Measurements from ENCODE around the gene PKP3. TPM values are rescaled to one million over a fixed set of nuclear protein-coding genes. Genes with fewer than 3 reads are reported as not detected.

PKP3 gene
- polyA plus RNA-seq, 1 donor, result 71.6 TPM

GRCh38 chr11:380095-380480 is 13.9 kb upstream of the PKP3 start:
- peaks cover 25% of the 10 kb centered on the region for H3K9me3 ChIP-seq (ENCODE audit: control insufficient read depth, low read depth, low read length)

GRCh38 chr11:380491-380890 is 13.5 kb upstream of the PKP3 start:
- H3K27ac ChIP-seq (ENCODE audit: low read length), result no peak overlapping the region
- no peaks in the 10 kb centered on the region for H3K36me3 ChIP-seq (ENCODE audit: control insufficient read depth, insufficient read depth, low read length)
- no peak overlapping the region for H3K4me3 ChIP-seq (ENCODE audit: low read length)
- H3K9me3 ChIP-seq (ENCODE audit: control insufficient read depth, low read depth, low read length), result peaks cover 22% of the 10 kb centered on the region
- H3K4me1 ChIP-seq (ENCODE audit: control insufficient read depth, insufficient read depth, low read length), result no peaks in the 10 kb centered on the region
- H3K27me3 ChIP-seq (ENCODE audit: control insufficient read depth, insufficient read depth, low read length), result no peaks in the 10 kb centered on the region
- no peak for DNase-seq
- no CpG with 5 or more reads among the region's 23 CpGs for WGBS (ENCODE audit: insufficient coverage, low lambda C conversion rate)

More at GRCh38 chr11:380095-380480, 13.9 kb upstream of the PKP3 start:
- no peaks in the 10 kb centered on the region for H3K36me3 ChIP-seq (ENCODE audit: control insufficient read depth, insufficient read depth, low read length)
- WGBS (ENCODE audit: insufficient coverage, low lambda C conversion rate), result no CpG with 5 or more reads among the region's 35 CpGs
- no peaks in the 10 kb centered on the region for H3K4me1 ChIP-seq (ENCODE audit: control insufficient read depth, insufficient read depth, low read length)
- H3K27me3 ChIP-seq (ENCODE audit: control insufficient read depth, insufficient read depth, low read length), result no peaks in the 10 kb centered on the region
- no peak overlapping the region for H3K4me3 ChIP-seq (ENCODE audit: low read length)
- H3K27ac ChIP-seq (ENCODE audit: low read length), result no peak overlapping the region
- DNase-seq, result no peak

- Histone ChIP-seq H3K36me3 (ENCODE audit: control insufficient read depth, insufficient read depth, low read length) (no peaks in the 10 kb centered on the region), H3K9me3 (ENCODE audit: control insufficient read depth, low read depth, low read length) (peaks cover 23% of the 10 kb centered on the region), H3K4me1 (ENCODE audit: control insufficient read depth, insufficient read depth, low read length) (no peaks in the 10 kb centered on the region), H3K27ac (ENCODE audit: low read length) (no peak overlapping the region), H3K27me3 (ENCODE audit: control insufficient read depth, insufficient read depth, low read length) (no peaks in the 10 kb centered on the region), H3K4me3 (ENCODE audit: low read length) (no peak overlapping the region)
- DNase-seq, result no peak
- no CpG with 5 or more reads among the region's 14 CpGs for WGBS (ENCODE audit: insufficient coverage, low lambda C conversion rate)
These were observed 13.0 kb upstream of the PKP3 start for GRCh38 chr11:380996-381395.

- H3K36me3 ChIP-seq (ENCODE audit: control insufficient read depth, insufficient read depth, low read length), result no peaks in the 10 kb centered on the region
- H3K4me1 ChIP-seq (ENCODE audit: control insufficient read depth, insufficient read depth, low read length), result no peaks in the 10 kb centered on the region
- WGBS (ENCODE audit: insufficient coverage, low lambda C conversion rate), result 93% methylated on average over 3 of the region's 35 CpGs
- H3K27me3 ChIP-seq (ENCODE audit: control insufficient read depth, insufficient read depth, low read length), result no peaks in the 10 kb centered on the region
- peaks cover 29% of the 10 kb centered on the region for H3K9me3 ChIP-seq (ENCODE audit: control insufficient read depth, low read depth, low read length)
- H3K4me3 ChIP-seq (ENCODE audit: low read length), result no peak overlapping the region
- no peak overlapping the region for H3K27ac ChIP-seq (ENCODE audit: low read length)
- no peak for DNase-seq
These were observed 12.4 kb upstream of the PKP3 start for GRCh38 chr11:381501-382072.

GRCh38 chr11:382081-382629 is 11.9 kb upstream of the PKP3 start:
- Histone ChIP-seq H3K9me3 (ENCODE audit: control insufficient read depth, low read depth, low read length) (peaks cover 29% of the 10 kb centered on the region), H3K4me1 (ENCODE audit: control insufficient read depth, insufficient read depth, low read length) (no peaks in the 10 kb centered on the region), H3K36me3 (ENCODE audit: control insufficient read depth, insufficient read depth, low read length) (no peaks in the 10 kb centered on the region), H3K4me3 (ENCODE audit: low read length) (no peak overlapping the region), H3K27ac (ENCODE audit: low read length) (no peak overlapping the region), H3K27me3 (ENCODE audit: control insufficient read depth, insufficient read depth, low read length) (no peaks in the 10 kb centered on the region)
- WGBS (ENCODE audit: insufficient coverage, low lambda C conversion rate), result no CpG with 5 or more reads among the region's 11 CpGs
- DNase-seq, result no peak

- Histone ChIP-seq H3K4me3 (ENCODE audit: low read length) (no peak overlapping the region), H3K9me3 (ENCODE audit: control insufficient read depth, low read depth, low read length) (peaks cover 29% of the 10 kb centered on the region), H3K27me3 (ENCODE audit: control insufficient read depth, insufficient read depth, low read length) (no peaks in the 10 kb centered on the region), H3K4me1 (ENCODE audit: control insufficient read depth, insufficient read depth, low read length) (no peaks in the 10 kb centered on the region), H3K36me3 (ENCODE audit: control insufficient read depth, insufficient read depth, low read length) (no peaks in the 10 kb centered on the region), H3K27ac (ENCODE audit: low read length) (no peak overlapping the region)
- no peak for DNase-seq
- WGBS (ENCODE audit: insufficient coverage, low lambda C conversion rate), result 100% methylated on average over 1 of the region's 14 CpGs
These were observed 10.6 kb upstream of the PKP3 start for GRCh38 chr11:383431-383830.

GRCh38 chr11:384511-384910 is 9.5 kb upstream of the PKP3 start:
- H3K27me3 ChIP-seq (ENCODE audit: control insufficient read depth, insufficient read depth, low read length), result no peaks in the 10 kb centered on the region
- H3K36me3 ChIP-seq (ENCODE audit: control insufficient read depth, insufficient read depth, low read length), result no peaks in the 10 kb centered on the region
- H3K4me3 ChIP-seq (ENCODE audit: low read length), result no peak overlapping the region
- no peak overlapping the region for H3K27ac ChIP-seq (ENCODE audit: low read length)
- WGBS (ENCODE audit: insufficient coverage, low lambda C conversion rate), result no CpG with 5 or more reads among the region's 16 CpGs
- no peaks in the 10 kb centered on the region for H3K4me1 ChIP-seq (ENCODE audit: control insufficient read depth, insufficient read depth, low read length)
- peaks cover 23% of the 10 kb centered on the region for H3K9me3 ChIP-seq (ENCODE audit: control insufficient read depth, low read depth, low read length)
- no peak for DNase-seq

GRCh38 chr11:385594-386351 is 8.2 kb upstream of the PKP3 start:
- peaks cover 12% of the 10 kb centered on the region for H3K9me3 ChIP-seq (ENCODE audit: control insufficient read depth, low read depth, low read length)
- no peak overlapping the region for H3K4me3 ChIP-seq (ENCODE audit: low read length)
- DNase-seq, result no peak
- H3K36me3 ChIP-seq (ENCODE audit: control insufficient read depth, insufficient read depth, low read length), result no peaks in the 10 kb centered on the region
- no peak overlapping the region for H3K27ac ChIP-seq (ENCODE audit: low read length)
- no peaks in the 10 kb centered on the region for H3K27me3 ChIP-seq (ENCODE audit: control insufficient read depth, insufficient read depth, low read length)
- peaks cover 4% of the 10 kb centered on the region for H3K4me1 ChIP-seq (ENCODE audit: control insufficient read depth, insufficient read depth, low read length)
- no CpG with 5 or more reads among the region's 19 CpGs for WGBS (ENCODE audit: insufficient coverage, low lambda C conversion rate)

GRCh38 chr11:386483-386882 is 7.5 kb upstream of the PKP3 start:
- Histone ChIP-seq H3K36me3 (ENCODE audit: control insufficient read depth, insufficient read depth, low read length) (no peaks in the 10 kb centered on the region), H3K27ac (ENCODE audit: low read length) (no peak overlapping the region), H3K4me3 (ENCODE audit: low read length) (no peak overlapping the region), H3K27me3 (ENCODE audit: control insufficient read depth, insufficient read depth, low read length) (no peaks in the 10 kb centered on the region), H3K9me3 (ENCODE audit: control insufficient read depth, low read depth, low read length) (peaks cover 12% of the 10 kb centered on the region), H3K4me1 (ENCODE audit: control insufficient read depth, insufficient read depth, low read length) (peaks cover 4% of the 10 kb centered on the region)
- no CpG with 5 or more reads among the region's 6 CpGs for WGBS (ENCODE audit: insufficient coverage, low lambda C conversion rate)
- no peak for DNase-seq

GRCh38 chr11:387193-387793 is 6.7 kb upstream of the PKP3 start:
- H3K27me3 ChIP-seq (ENCODE audit: control insufficient read depth, insufficient read depth, low read length), result no peaks in the 10 kb centered on the region
- DNase-seq, result no peak
- no peak overlapping the region for H3K4me3 ChIP-seq (ENCODE audit: low read length)
- H3K4me1 ChIP-seq (ENCODE audit: control insufficient read depth, insufficient read depth, low read length), result peaks cover 4% of the 10 kb centered on the region
- no peak overlapping the region for H3K27ac ChIP-seq (ENCODE audit: low read length)
- H3K36me3 ChIP-seq (ENCODE audit: control insufficient read depth, insufficient read depth, low read length), result no peaks in the 10 kb centered on the region
- 72% methylated on average over 2 of the region's 4 CpGs for WGBS (ENCODE audit: insufficient coverage, low lambda C conversion rate)
- peaks cover 12% of the 10 kb centered on the region for H3K9me3 ChIP-seq (ENCODE audit: control insufficient read depth, low read depth, low read length)
